ENCODE data around the gene ITGB1. TPM values are rescaled to one million over a fixed set of nuclear protein-coding genes. Genes with fewer than 3 reads are reported as not detected.

Gene ITGB1
- total and polyA plus RNA-seq, 2 of the 8 experiments (the other 6 are each of a cell fraction or from before 2014, with no cell fraction given) = 82.7 to 321 TPM

DNA sequence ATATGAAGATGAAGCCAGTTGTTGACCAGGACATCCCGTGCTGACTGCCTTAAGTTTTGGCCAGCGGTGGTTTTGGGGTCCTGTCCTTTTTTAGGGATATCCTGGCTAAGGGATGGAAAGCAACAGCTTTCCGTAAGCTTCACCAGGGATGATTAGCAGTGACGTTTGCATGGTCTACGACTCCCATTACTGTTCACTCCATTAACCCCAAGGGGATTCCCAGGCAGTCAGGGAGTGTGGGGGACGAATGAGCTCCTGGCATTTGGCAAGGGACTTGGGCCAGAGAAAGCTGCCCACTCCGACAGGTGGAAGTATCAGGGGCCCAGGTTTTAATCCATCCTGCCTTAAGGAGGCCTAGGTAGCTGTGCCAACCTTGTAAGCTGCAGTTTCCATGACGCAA lies 66.8 kb downstream of the ITGB1 start:
- no peak overlapping the region for H3K4ac ChIP-seq (replicated peaks; ENCODE audit: insufficient read length, low read depth, low read length)
- H4K20me1 ChIP-seq (replicated peaks in 1 of 2; ENCODE audit: control insufficient read depth in 1 of 2, insufficient read depth in 2 of 2, low read length in 2 of 2) = no peaks in the 10 kb centered on the region
- no peak overlapping the region for H2BK20ac ChIP-seq (ENCODE audit: low read length)
- H3K36me3 ChIP-seq (ENCODE audit: control insufficient read depth in 2 of 4, insufficient read depth in 4 of 4, low read length in 3 of 4) = no peaks in the 10 kb centered on the region
- H2AFZ ChIP-seq (ENCODE audit: low read length) = no peak overlapping the region
- H4K91ac ChIP-seq (replicated peaks; ENCODE audit: insufficient read length, low read length) = no peak overlapping the region
- H3K4me1 ChIP-seq (replicated peaks in 1 of 4; ENCODE audit: control insufficient read depth in 3 of 4, insufficient read depth in 4 of 4, low read length in 3 of 4) = peaks cover 0 to 7% (median 2%) of the 10 kb centered on the region in 4 experiments; a peak in 1 of 7 replicates
- no peak overlapping the region for H3K9ac ChIP-seq (replicated peaks in 1 of 4; ENCODE audit: extremely low read depth in 1 of 4, low read depth in 3 of 4, low read length in 3 of 4)
- ChIA-PET CTCF (ENCODE audit: partially characterized antibody) (interaction anchor here (0.5 to 3.1 kb wide), 3 partner anchors 18 to 118 kb away, joined by 3 to 11 read pairs (median 9); no protein-coding TSS in a partner anchor), POLR2A (ENCODE audit: partially characterized antibody) (no interaction called here)
- no peak overlapping the region; the same call in 1 of the 2 replicates for H3K27ac ChIP-seq (ENCODE audit: low read depth, low read length)
- no peak overlapping the region for H2BK12ac ChIP-seq (ENCODE audit: low read depth, low read length)
- H3K18ac ChIP-seq (ENCODE audit: extremely low read depth, low read length) = no peak overlapping the region
- H3K4me3 ChIP-seq (ENCODE audit: extremely low read depth in 1 of 4, insufficient read depth in 2 of 4, low read depth in 3 of 4, low read length in 4 of 4) = no peak overlapping the region
- no peak overlapping the region for H4K8ac ChIP-seq (ENCODE audit: extremely low read depth, insufficient read depth, low read length)
- no peak overlapping the region for H2BK120ac ChIP-seq (replicated peaks; ENCODE audit: low read depth, low read length)
- H3K56ac ChIP-seq (replicated peaks; ENCODE audit: insufficient read length, low read depth, low read length) = no peak overlapping the region
- no peak overlapping the region for H3K4me2 ChIP-seq (ENCODE audit: insufficient read depth in 1 of 2, low read depth in 2 of 2, low read length in 2 of 2)
- no peak overlapping the region for H2AK5ac ChIP-seq (ENCODE audit: low read depth, low read length)
- no peaks in the 10 kb centered on the region for H3K79me1 ChIP-seq (ENCODE audit: low read depth, low read length)
- H3K27me3 ChIP-seq (replicated peaks in 1 of 4; ENCODE audit: control insufficient read depth in 3 of 4, extremely low read depth in 1 of 4, insufficient read depth in 3 of 4, low read length in 3 of 4) = no peaks in the 10 kb centered on the region
- no peak for FAIRE-seq
- H3K23ac ChIP-seq (ENCODE audit: insufficient read length) = no peak overlapping the region
- no peak overlapping the region for H4K5ac ChIP-seq (ENCODE audit: insufficient read length, low read depth, low read length)
- no peak overlapping the region for H2BK5ac ChIP-seq (ENCODE audit: low read depth, low read length)
- no peaks in the 10 kb centered on the region for H3K9me3 ChIP-seq (ENCODE audit: insufficient read depth in 2 of 2, low read depth in 1 of 2, low read length in 1 of 2)
- no peaks in the 10 kb centered on the region for H3K79me2 ChIP-seq (ENCODE audit: control insufficient read depth in 1 of 2, insufficient read depth in 2 of 2, low read length in 2 of 2)
- no peak overlapping the region for H2BK15ac ChIP-seq (ENCODE audit: low read length)
- H3K23me2 ChIP-seq (ENCODE audit: low read depth, low read length) = no peaks in the 10 kb centered on the region
- DNase-seq (ENCODE audit: low read depth in 1 of 2, low spot score in 2 of 2) = no peak
- WGBS, 2 experiments (ENCODE audit: extremely low coverage in 1 of 2, insufficient coverage in 1 of 2, insufficient read length in 1 of 2, insufficient replicate concordance in 2 of 2, low coverage in 1 of 2, low lambda C conversion rate in 2 of 2, missing lambda C conversion rate in 1 of 2) = 88% methylated on average over 8 of the region's 8 CpGs; no CpG with 5 or more reads in 1 of the 2 experiments
- H3K14ac ChIP-seq (ENCODE audit: insufficient read length) = no peak overlapping the region
- TF ChIP-seq ZNF274 (IDR thresholded peaks at IDR 0.05; ENCODE audit: borderline replicate concordance, extremely low read depth, low read length) = no peak
- TF ChIP-seq KDM1A (IDR thresholded peaks at IDR 0.05; ENCODE audit: borderline replicate concordance, low read length) = no peak
- TF ChIP-seq SP2 (IDR thresholded peaks at IDR 0.05; ENCODE audit: low read length) = no peak
- no peak for TF ChIP-seq RAD21 (IDR thresholded peaks at IDR 0.05 in 1 of 2, conservative IDR thresholded peaks at IDR 0.05 in 1 of 2; ENCODE audit: low read depth in 2 of 2, low read length in 2 of 2)
- no peak for TF ChIP-seq SIX5 (IDR thresholded peaks at IDR 0.05; ENCODE audit: low read depth, low read length)
- no peak for TF ChIP-seq CTBP2 (IDR thresholded peaks at IDR 0.05; ENCODE audit: borderline replicate concordance, insufficient read depth, insufficient read length, low read length)
- no peak for TF ChIP-seq POU5F1 (IDR thresholded peaks at IDR 0.05; ENCODE audit: low read depth, low read length)
- TF ChIP-seq KDM5A (IDR thresholded peaks at IDR 0.05; ENCODE audit: low read length) = no peak
- no peak for TF ChIP-seq RXRA (IDR thresholded peaks at IDR 0.05; ENCODE audit: insufficient read depth, low read depth, low read length)
- no peak for TF ChIP-seq USF2 (IDR thresholded peaks at IDR 0.05; ENCODE audit: low read length)
- TF ChIP-seq CEBPB (IDR thresholded peaks at IDR 0.05; ENCODE audit: low read depth, low read length) = no peak
- no peak for TF ChIP-seq PHF8 (conservative IDR thresholded peaks at IDR 0.05; ENCODE audit: low read depth, low read length)
- TF ChIP-seq CBX5 (IDR thresholded peaks at IDR 0.05; ENCODE audit: low read depth, low read length) = no peak

Data from H1 (cell line).